Mesendoderm (in vitro differentiated cells): ENCODE data around the gene SMC1B.

Experiments
- DNase-seq: peaks from one replicate; pipeline ENCODE4 v3.0.0; 2013
- H2AK5ac ChIP-seq: 2 replicates; pipeline ENCODE4 v1.6.1; 2013; ENCODE audit warnings: low read length, inconsistent platforms
- H2BK120ac ChIP-seq: 2 replicates; pipeline ENCODE4 v1.6.1; 2013; ENCODE audit warnings: low read depth, mild to moderate bottlenecking, low read length, moderate library complexity, mixed read lengths
- H2BK15ac ChIP-seq: replicated peaks from 2 replicates; pipeline ENCODE4 v1.6.1; 2013; ENCODE audit warnings: low read depth, mild to moderate bottlenecking, moderate library complexity
- H2BK5ac ChIP-seq: 2 replicates; pipeline ENCODE4 v1.6.1; 2013; ENCODE audit warnings: low read length, inconsistent platforms
- H3K18ac ChIP-seq: 2 replicates; pipeline ENCODE4 v1.6.1; 2013; ENCODE audit warnings: mild to moderate bottlenecking, low read length, mixed read lengths
- H3K23ac ChIP-seq: one replicate; pipeline ENCODE4 v1.6.1; 2013; ENCODE audit warnings: low read length
- H3K27ac ChIP-seq: 2 replicates; pipeline ENCODE4 v1.5.1; 2013; ENCODE audit warnings: low read depth, mild to moderate bottlenecking, inconsistent platforms, low read length, moderate library complexity
- H3K27me3 ChIP-seq: 2 replicates; pipeline ENCODE4 v1.6.1; 2013; ENCODE audit warnings: low read length, control low read depth, mild to moderate bottlenecking, inconsistent platforms; ENCODE audit not compliant: insufficient read depth, poor library complexity
- H3K36me3 ChIP-seq: 2 replicates; pipeline ENCODE4 v1.6.1; 2013; ENCODE audit warnings: low read length, inconsistent platforms; ENCODE audit not compliant: control insufficient read depth, insufficient read depth
- H3K4ac ChIP-seq: one replicate; pipeline ENCODE4 v1.6.1; 2013; ENCODE audit warnings: low read depth, mild to moderate bottlenecking, low read length, moderate library complexity
- H3K4me1 ChIP-seq: 2 replicates; pipeline ENCODE4 v1.6.1; 2013; ENCODE audit warnings: low read depth, low read length, inconsistent platforms; ENCODE audit not compliant: control insufficient read depth
- H3K4me2 ChIP-seq: 2 replicates; pipeline ENCODE4 v1.6.1; 2013; ENCODE audit warnings: low read length
- H3K4me3 ChIP-seq: 2 replicates; pipeline ENCODE4 v1.5.1; 2013; ENCODE audit warnings: mild to moderate bottlenecking, low read length
- H3K56ac ChIP-seq: one replicate; pipeline ENCODE4 v1.6.1; 2013; ENCODE audit warnings: low read length
- H3K79me1 ChIP-seq: 2 replicates; pipeline ENCODE4 v1.6.1; 2013; ENCODE audit warnings: low read length, inconsistent platforms
- H3K79me2 ChIP-seq: 2 replicates; pipeline ENCODE4 v1.6.1; 2013; ENCODE audit warnings: mild to moderate bottlenecking, low read length; ENCODE audit not compliant: control insufficient read depth, insufficient read depth
- H3K9ac ChIP-seq: 2 replicates; pipeline ENCODE4 v1.6.1; 2013; ENCODE audit warnings: low read length, inconsistent platforms
- H4K5ac ChIP-seq: one replicate; pipeline ENCODE4 v1.6.1; 2013; ENCODE audit warnings: low read length
- H4K8ac ChIP-seq: one replicate; pipeline ENCODE4 v1.6.1; 2013; ENCODE audit warnings: low read depth, mild to moderate bottlenecking, control low read depth, low read length, moderate library complexity
- WGBS: extraction: QIAGEN DNeasy Blood & Tissue Kit; methylation state at CpG from one replicate; pipeline ENCODE4 v1.1.7; 2013; ENCODE audit warnings: low lambda C conversion rate, missing lambda C conversion rate; ENCODE audit not compliant: insufficient coverage; ENCODE audit errors: extremely low coverage; 5-methylcytosine and 5-hydroxymethylcytosine counted together

The SMC1B gene

GRCh38 chr22:45314054-45314721, 99.2 kb downstream of the SMC1B start:
- Histone ChIP-seq H4K8ac (no peak overlapping the region), H3K4me1 (peaks cover 11% of the 10 kb centered on the region), H2BK120ac (no peak overlapping the region), H3K79me2 (peaks cover 32% of the 10 kb centered on the region), H3K18ac (no peak overlapping the region), H2BK15ac (no peak overlapping the region), H3K4me3 (no peak overlapping the region), H3K9ac (no peak overlapping the region), H3K27ac (no peak overlapping the region), H4K5ac (no peak overlapping the region), H3K27me3 (no peaks in the 10 kb centered on the region), H3K79me1 (peaks cover 29% of the 10 kb centered on the region), H2AK5ac (no peak overlapping the region), H2BK5ac (no peak overlapping the region), H3K23ac (no peak overlapping the region), H3K36me3 (no peaks in the 10 kb centered on the region), H3K4ac (no peak overlapping the region), H3K4me2 (no peak overlapping the region), H3K56ac (peak overlapping the region; percentile 68)
- no CpG with 5 or more reads among the region's 8 CpGs for WGBS
- DNase-seq, result peak; percentile 77

DNA sequence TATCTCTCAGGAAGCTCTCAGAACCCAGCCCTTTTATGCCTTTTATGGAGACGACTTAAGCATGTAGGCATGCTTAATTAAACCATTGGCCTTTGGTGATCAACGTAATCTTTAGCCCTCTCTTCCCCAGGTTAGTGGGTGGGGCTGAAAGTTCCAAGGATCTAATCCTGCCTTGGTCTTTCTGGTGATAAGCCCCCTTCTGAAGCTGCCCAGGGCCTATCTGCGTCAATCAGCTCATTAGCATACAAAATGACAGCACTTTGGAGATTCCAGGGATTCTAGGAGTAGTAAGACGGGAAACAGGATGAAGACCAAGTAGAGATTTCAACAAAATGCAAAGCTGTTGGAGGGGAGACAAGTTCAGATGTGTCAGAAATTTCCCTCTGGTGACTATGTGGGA, 100.5 kb downstream of the SMC1B start:
- peak; percentile 96 for DNase-seq

GRCh38 chr22:45312415-45312814, 101.0 kb downstream of the SMC1B start:
- no peak overlapping the region for H3K23ac ChIP-seq
- H3K27me3 ChIP-seq, result no peaks in the 10 kb centered on the region
- no peak overlapping the region for H4K8ac ChIP-seq
- peaks cover 25% of the 10 kb centered on the region for H3K79me2 ChIP-seq
- no peak overlapping the region for H2BK5ac ChIP-seq
- no peak overlapping the region for H3K4me3 ChIP-seq
- no peak overlapping the region for H3K9ac ChIP-seq
- peaks cover 13% of the 10 kb centered on the region for H3K4me1 ChIP-seq
- H2AK5ac ChIP-seq, result no peak overlapping the region
- no peak for DNase-seq
- H3K36me3 ChIP-seq, result no peaks in the 10 kb centered on the region
- H3K4me2 ChIP-seq, result no peak overlapping the region
- WGBS, result no CpG with 5 or more reads among the region's 8 CpGs
- H4K5ac ChIP-seq, result no peak overlapping the region
- H2BK15ac ChIP-seq, result no peak overlapping the region
- peaks cover 23% of the 10 kb centered on the region for H3K79me1 ChIP-seq
- H3K27ac ChIP-seq, result no peak overlapping the region
- H3K56ac ChIP-seq, result no peak overlapping the region
- no peak overlapping the region for H3K4ac ChIP-seq
- H2BK120ac ChIP-seq, result no peak overlapping the region
- H3K18ac ChIP-seq, result no peak overlapping the region

More for the DNA sequence above, 100.5 kb downstream of the SMC1B start:
- Histone ChIP-seq H3K9ac (no peak overlapping the region), H3K4me2 (no peak overlapping the region), H3K4ac (no peak overlapping the region), H3K79me2 (peaks cover 27% of the 10 kb centered on the region), H2BK120ac (no peak overlapping the region), H2BK5ac (no peak overlapping the region), H3K27me3 (no peaks in the 10 kb centered on the region), H3K56ac (no peak overlapping the region), H4K5ac (no peak overlapping the region), H3K79me1 (peaks cover 25% of the 10 kb centered on the region), H3K23ac (no peak overlapping the region), H3K36me3 (no peaks in the 10 kb centered on the region), H2AK5ac (no peak overlapping the region), H2BK15ac (no peak overlapping the region), H3K4me3 (no peak overlapping the region), H4K8ac (no peak overlapping the region), H3K4me1 (peaks cover 13% of the 10 kb centered on the region), H3K18ac (no peak overlapping the region), H3K27ac (no peak overlapping the region)
- WGBS, result no CpG with 5 or more reads among the region's 4 CpGs

- H3K4me3 ChIP-seq, result no peak overlapping the region
- no peak overlapping the region for H2BK15ac ChIP-seq
- H3K9ac ChIP-seq, result peak overlapping the region; percentile 51
- H3K79me1 ChIP-seq, result peaks cover 20% of the 10 kb centered on the region
- H3K4ac ChIP-seq, result no peak overlapping the region
- H4K8ac ChIP-seq, result no peak overlapping the region
- no CpG with 5 or more reads among the region's 14 CpGs for WGBS
- peaks cover 17% of the 10 kb centered on the region for H3K79me2 ChIP-seq
- no peak overlapping the region for H2AK5ac ChIP-seq
- no peaks in the 10 kb centered on the region for H3K36me3 ChIP-seq
- DNase-seq, result no peak
- H3K4me2 ChIP-seq, result peak overlapping the region; percentile 6
- H4K5ac ChIP-seq, result no peak overlapping the region
- H3K4me1 ChIP-seq, result peaks cover 13% of the 10 kb centered on the region
- H3K56ac ChIP-seq, result peak overlapping the region; percentile 88
- H3K23ac ChIP-seq, result no peak overlapping the region
- H2BK5ac ChIP-seq, result no peak overlapping the region
- H3K18ac ChIP-seq, result no peak overlapping the region
- H3K27me3 ChIP-seq, result no peaks in the 10 kb centered on the region
- H2BK120ac ChIP-seq, result no peak overlapping the region
- no peak overlapping the region for H3K27ac ChIP-seq
These were observed 102.3 kb downstream of the SMC1B start for GRCh38 chr22:45310977-45311531.

DNA sequence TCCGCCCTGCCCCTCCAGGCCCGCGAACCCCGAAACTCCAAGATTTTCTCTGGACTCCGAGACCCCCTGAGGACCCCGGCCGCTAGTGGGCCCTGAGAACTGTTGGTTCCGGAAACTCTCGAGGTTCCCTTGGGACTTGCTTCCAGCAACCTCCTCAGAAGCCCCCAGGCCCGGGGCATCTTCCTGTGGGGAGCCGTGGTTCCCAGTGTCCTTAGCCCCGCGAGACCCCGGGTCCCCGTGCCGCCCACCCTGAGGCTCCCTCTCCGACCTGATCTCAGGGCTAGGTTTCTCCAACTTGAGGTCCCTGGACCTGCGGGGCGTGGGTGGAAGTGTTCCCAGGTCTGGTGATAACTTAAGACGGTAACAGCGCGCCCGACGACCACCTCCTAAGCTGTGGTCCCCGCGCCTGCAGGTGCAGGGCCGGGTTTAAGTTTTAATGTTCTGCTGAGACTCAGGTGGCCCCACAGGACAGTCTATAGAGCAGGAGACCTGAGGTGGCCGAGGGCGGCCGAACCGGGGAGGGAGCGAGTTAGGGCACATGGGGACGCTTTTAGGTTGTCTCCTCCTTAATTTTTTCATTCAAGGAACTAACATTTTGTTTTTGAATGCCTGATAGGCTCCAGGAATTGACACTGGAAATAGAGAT, 102.9 kb downstream of the SMC1B start:
- Histone ChIP-seq H3K27ac (peak overlapping the region; percentile 86), H3K79me2 (peaks cover 15% of the 10 kb centered on the region), H3K56ac (peak overlapping the region; percentile 88), H3K4me2 (peak overlapping the region; percentile 6), H3K79me1 (peaks cover 18% of the 10 kb centered on the region), H2BK15ac (no peak overlapping the region), H3K9ac (peak overlapping the region; percentile 51), H4K8ac (no peak overlapping the region), H3K23ac (no peak overlapping the region), H3K4me1 (peaks cover 13% of the 10 kb centered on the region), H2BK5ac (no peak overlapping the region), H3K36me3 (no peaks in the 10 kb centered on the region), H2BK120ac (no peak overlapping the region), H3K18ac (peak overlapping the region; percentile 77), H3K4ac (peak overlapping the region; percentile 93), H3K27me3 (no peaks in the 10 kb centered on the region), H4K5ac (no peak overlapping the region), H2AK5ac (no peak overlapping the region), H3K4me3 (peak overlapping the region; percentile 45)
- DNase-seq, result peak; percentile 15
- WGBS, result no CpG with 5 or more reads among the region's 33 CpGs
